GM18519 (cell line): Measurements from ENCODE around the gene ADAMTS16.

Source experiments
- ATAC-seq: cut with Tn5 transposase; IDR thresholded peaks from one replicate; pipeline ENCODE4 v1.9.1; 2021; ENCODE audit warnings: mild to moderate bottlenecking, moderate library complexity; ENCODE audit not compliant: unreplicated experiment, low FRiP score

The ADAMTS16 gene

DNA sequence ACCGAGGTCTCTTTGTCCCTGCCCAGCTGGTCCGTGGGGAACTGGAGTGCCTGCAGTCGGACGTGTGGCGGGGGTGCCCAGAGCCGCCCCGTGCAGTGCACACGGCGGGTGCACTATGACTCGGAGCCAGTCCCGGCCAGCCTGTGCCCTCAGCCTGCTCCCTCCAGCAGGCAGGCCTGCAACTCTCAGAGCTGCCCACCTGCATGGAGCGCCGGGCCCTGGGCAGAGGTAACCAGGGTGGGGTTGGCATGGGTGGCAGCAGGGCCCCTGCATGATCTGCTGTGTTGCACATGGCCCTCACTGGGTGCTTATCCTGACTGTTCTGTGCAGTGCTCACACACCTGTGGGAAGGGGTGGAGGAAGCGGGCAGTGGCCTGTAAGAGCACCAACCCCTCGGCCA lies 163.1 kb downstream of the ADAMTS16 start:
- no peak for ATAC-seq

DNA sequence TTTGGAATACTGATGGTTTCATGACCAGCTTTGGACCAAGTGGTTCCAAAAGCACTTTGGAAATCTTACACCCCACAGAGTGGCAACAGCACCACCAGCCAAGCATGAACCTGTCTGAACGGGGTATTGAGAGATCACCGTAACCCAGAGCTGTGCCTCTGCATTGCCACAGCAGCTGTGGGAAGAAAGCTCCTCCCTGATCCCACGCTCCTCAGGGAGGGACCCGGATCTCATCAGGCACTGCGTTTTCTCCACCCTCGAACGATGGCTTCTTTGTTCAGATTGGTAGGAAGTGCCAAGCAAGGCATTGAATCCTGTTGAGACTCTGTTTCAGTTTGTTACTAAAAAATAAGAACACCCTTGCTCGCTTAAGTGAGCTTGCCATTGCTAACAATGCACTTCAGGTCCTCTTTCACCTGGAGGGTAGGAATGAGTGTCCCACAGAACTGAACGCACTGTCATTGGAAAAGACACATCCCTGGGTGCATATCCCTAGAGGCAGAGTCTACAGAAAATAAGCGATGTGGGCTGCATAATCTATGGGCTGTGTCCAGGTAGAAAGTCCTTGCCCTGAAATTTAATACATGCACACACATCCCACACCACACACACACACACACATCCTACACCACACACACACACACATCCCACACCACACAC lies 164.4 kb downstream of the ADAMTS16 start:
- no peak for ATAC-seq

DNA sequence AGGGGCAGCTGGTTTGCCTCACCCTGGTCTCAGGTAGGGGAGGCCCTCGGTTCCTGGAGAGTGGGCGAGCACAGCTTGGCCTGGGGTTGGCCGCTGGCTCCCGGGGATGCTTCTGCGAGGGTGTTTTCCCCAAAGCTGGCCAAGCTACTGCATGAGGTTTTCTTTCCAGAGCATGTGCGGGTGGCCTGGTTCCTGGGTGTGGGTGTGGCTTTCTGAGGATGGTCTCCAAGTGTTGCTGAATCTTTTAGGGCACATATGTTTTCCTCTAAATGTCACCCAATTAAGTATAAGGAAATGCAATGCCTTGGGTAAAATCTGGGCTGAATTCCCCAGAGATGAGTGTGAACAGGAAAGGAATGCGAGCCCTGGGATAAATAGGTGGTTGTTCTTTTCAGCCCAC lies 166.6 kb downstream of the ADAMTS16 start:
- no peak for ATAC-seq

DNA sequence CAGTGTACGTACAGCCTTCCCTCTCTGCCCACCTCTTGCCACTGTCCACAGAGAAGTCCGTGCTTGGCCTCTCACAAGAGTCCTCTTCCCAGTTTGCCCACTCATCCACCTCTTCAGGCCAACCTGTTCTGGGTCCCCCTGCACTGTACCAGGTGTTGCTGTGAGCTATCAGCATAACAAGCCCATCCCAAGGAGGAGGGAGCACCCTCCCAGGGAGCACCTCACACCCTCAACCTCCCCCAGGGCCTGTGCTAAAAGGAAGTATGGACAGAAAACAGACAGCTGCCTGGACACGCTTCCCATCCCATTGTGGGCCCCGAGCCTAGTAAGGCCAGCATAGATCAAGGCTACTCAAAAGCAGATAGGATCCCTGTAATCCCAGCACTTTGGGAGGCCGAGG lies 168.2 kb downstream of the ADAMTS16 start:
- no peak for ATAC-seq

DNA sequence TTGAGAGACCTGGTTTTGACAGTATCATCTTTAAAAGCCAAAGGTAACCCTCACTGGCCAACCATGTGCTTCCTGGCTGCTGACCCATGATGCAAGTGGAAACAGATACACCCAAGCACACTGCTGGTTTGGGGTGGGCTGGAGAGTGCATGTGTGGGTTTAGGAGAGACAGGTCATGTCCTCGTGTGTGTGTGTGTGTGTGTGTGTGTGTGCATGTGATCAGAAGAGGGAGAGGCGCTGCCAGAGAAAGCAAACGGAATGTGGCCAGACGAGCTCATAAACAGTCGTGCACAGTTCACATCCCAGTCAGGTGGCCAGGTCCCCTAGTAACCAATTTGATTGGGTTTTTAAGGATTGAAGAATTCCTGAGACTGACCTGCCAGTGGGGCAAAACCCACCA lies 169.5 kb downstream of the ADAMTS16 start:
- no peak for ATAC-seq

DNA sequence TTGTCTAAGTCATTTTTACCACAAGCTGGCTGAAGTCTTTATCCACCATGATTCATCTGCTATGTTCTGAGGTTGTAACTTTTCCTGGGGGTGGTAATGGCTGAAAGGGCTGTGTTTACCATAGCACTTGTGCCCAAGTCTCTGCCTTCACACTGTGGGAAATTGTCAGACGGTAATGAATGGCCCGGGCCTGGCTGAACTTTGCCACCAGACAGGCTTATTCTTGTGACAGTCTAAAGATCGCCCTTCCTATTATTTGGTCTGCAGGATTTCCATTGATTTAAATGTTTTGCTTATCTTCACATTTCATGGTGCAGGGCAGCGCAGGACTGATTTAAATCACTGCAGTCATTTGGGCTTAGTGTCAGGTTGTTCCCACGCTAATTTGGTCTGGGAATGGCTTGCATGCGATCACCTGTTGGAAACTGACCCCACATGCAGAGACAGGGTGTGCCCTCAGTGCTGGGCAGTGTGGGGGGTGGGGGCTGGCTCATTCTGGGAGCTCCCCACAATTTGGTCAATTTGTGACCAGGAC lies 173.0 kb downstream of the ADAMTS16 start:
- no peak for ATAC-seq

DNA sequence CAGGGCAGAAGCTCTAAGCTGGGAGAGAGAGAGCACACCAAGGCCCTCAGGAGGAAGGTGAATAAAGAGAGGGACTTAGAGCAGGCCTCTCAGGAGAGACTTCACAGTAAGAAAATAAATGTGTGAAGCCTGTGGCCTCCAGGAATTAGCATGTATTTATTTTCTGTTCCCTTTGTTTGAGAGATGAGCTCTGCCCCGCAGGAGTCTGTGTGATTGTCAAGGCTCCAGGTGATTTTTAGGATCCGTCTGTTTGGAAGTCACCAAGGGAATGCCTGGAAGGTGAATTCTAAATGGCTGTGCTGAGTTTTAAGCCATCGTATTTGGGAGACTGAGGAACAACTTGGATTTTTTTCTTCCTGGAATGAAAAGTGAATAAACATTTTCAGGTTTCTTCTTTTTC lies 174.0 kb downstream of the ADAMTS16 start:
- no peak for ATAC-seq

DNA sequence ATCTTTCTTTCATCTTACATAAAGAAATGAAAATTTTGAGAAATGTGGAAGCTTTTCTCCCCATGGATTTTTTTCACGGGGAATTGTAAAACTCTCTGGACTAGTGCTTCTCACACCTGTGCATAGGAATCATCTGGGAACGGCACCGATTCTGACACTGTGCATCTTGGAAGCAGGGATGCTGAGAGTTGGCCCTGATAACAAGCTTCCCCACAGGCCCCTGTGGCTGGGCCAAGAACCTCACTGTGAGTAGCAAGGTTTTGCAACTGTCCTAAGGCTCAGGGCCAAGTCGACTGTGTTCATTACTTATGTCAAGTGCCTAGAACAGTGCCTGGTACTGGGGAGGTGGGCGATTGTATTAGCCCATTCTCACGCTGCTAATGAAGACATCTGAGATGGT lies 174.5 kb downstream of the ADAMTS16 start:
- no peak for ATAC-seq

DNA sequence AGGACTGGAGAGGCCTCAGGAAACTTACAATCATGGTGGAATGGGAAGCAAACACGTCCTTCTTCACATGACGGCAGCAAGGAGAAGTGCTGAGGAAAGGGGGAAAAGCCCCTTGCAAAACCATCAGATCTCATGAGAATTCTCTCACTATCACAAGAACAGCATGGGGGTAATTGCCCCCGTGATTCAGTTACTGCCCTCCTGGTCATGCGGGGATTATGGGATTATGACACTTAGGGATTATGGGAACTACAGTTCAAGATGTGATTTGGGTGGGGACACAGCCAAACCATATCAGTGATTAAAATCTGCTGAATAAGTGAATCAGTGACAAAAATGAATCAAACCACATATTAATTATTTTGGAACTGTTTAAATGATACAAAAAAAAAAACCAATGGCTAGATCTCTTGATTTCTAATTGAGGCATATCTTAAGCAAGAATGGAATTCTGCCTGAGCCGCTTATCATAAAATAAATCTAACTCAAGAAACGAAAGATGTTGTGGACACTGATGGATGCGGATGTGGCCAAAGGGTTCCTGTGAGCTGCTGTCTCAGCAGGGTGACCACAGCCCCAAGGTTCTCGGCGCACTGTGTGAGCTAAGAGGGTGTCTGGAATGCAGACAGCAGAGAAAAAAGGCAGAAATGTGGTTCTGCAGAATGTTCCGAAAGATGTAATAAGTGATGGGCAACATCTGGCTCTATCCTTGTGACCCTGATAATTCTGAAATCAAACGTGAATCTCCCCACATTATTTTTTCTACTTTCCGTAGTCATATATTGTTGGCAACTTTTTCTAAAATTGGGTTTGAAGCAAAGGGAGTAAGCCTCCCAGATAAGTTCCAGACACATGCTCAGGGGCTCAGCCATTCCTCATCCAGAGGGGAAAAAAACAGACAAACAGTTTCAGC lies 175.2 kb downstream of the ADAMTS16 start:
- ATAC-seq, result no peak

DNA sequence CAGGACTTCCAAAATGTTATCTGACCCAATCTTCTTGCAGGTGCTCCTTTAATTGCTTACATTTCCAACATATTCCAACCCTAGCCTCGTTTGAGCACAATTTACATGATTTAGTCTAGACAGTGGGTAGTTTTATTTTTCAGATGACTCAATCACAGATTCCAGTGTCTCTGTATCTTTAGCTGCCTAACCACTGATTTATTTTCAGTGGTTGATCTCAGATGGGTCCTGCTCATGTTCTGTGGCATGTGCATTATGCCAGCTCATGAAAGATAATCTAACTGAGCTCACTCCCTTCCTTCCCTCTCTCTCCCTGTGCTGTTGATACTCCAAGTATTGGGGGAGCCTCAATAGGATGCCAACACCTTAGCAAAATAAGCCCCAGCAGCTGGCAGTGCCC lies 176.2 kb downstream of the ADAMTS16 start:
- no peak for ATAC-seq

DNA sequence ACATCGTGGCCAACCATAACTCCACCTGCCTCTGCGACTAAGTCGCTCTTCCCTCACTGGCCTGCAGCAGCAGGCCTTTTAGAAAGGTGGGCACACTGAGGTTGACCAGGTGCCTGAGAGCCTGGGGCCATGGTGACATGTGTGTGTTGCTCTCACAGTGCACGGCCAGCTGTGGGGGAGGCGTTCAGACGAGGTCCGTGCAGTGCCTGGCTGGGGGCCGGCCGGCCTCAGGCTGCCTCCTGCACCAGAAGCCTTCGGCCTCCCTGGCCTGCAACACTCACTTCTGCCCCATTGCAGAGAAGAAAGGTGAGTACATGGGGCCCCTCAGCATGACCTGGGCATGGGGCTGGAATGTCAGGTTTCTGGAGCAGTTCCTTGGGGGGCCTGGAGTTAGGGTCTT lies 177.8 kb downstream of the ADAMTS16 start:
- ATAC-seq, result no peak

DNA sequence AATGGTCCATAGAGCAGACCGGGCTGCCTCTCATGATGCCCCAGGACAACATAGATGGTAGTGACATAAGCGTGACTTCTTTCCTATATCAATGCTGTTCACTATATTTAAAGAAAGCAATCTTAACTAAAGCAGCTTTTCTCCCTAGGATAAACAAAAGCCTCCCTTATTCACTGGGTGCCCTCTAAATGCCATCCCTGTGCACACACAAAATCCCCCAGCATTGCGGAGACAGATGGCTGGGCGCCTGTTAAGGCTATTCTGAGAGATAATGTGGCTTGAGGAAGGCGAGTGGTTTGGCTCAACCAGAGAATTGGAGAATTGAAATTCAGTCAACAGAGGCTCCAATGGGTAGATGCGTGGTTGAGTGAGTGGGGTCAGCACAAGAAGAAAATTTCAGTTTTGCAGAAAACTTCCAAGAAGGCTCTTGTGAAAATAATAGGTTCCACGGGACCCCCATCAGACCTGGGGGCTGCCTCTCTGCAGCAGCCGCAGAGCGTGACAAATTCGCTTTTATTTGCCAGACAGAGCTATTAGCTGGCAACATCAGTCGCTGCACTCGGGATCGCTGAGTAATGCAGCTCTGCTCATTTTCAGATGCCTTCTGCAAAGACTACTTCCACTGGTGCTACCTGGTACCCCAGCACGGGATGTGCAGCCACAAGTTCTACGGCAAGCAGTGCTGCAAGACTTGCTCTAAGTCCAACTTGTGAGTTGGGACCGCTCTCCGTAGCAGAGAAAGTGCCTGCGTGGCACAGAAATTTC lies 178.5 kb downstream of the ADAMTS16 start:
- ATAC-seq, result no peak

DNA sequence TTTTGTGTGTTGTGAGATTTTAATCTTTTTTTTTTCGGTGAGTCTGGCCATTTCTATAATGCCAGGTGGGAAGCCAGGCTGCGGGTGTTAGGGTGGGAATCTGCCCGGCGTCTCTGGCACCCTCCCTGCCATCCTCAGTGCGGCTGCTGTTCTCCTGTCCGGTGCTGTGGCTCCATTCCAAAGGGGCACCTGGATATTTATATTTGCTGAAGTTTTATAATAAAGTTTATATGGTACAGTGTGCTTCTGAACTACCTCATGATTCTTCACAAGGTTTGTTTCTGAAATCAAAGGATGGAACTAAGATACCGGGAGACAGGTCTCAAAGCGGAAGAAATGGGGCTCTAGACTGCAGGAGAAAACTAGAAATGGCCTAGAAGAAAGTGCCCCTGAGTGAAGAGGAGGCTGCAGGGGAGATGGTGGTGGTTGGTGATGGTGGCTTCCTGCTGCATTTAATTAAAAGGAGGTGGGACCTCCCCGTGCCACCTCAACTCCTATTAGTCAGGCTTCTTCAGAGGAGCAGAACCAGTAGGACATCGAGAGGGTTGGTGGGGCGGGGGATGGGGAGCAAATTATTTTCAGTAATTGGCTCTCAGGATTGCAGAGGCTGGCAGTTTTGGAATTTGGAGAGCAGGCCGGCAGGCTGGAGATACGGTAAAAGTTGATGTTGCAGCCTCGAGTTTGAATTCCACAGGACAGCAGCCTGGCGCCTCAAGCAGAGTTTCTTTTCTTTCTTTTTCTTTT lies 180.1 kb downstream of the ADAMTS16 start:
- no peak for ATAC-seq

DNA sequence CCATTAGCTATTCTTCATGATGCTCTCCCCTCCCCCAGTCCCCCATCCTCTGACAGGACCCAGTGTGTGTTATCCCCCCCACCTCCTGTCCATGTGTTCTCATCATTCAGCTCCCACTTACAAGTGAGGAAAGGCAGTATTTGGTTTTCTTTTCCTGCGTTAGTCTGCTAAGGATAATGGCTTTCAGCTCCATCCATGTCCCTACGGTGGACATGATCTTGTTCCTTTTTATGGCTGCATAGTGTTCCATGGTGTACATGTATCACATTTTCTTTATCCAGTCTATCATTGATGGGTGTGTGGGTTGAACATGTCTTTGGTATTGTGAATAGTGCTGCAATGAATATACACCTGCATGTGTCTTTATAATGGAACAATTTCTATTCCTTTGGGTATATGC lies 181.0 kb downstream of the ADAMTS16 start:
- no peak for ATAC-seq

DNA sequence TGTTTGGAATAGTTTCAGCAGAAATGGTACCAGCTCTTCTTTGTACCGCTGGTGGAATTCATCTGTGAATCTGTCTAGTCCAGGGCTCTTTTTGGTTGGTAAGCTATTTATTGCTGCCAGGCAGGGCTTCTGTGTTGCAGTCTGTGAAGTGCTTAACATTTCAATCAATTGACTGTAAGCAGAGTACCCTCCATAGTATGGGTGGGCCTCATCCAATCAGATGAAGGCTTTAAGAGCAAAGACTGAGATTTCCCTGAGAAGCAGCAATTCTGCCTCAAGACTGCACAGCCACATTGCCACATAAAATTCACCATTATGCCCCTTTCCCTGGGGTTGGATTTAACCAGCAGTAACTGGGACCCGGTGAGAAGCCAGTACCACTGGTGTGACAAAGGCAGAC lies 183.4 kb downstream of the ADAMTS16 start:
- no peak for ATAC-seq

DNA sequence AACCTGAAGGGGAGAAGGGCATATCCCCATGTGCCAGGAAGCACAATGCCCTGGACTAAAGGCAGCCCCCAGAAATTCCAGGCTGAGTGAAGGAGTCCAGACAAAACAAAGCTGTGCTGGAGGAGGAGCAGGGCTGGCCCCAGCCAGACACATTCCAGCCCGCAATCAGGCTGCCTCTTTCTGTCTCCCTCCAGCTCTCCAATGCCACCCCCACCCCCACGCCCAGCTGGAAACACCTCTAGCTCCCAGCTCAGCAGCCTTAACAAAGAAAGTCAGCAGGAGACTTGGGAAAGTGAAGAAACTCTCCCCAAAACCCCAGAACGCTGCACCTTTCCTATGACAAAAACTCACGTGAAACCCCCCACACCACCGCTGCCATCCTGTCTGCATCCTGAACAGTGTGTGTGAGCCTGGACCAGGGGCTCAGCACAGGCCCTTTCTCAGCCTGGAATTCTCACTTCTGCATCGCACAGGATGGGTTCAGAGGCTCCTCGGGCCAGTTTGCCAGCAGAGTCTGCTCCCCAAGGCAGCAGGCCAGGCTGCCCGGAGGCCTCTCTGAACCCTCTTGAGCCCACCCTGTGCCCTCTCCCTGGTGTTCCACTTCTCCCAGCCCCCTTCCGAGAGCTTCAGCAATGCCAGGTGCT lies 186.1 kb downstream of the ADAMTS16 start:
- no peak for ATAC-seq

DNA sequence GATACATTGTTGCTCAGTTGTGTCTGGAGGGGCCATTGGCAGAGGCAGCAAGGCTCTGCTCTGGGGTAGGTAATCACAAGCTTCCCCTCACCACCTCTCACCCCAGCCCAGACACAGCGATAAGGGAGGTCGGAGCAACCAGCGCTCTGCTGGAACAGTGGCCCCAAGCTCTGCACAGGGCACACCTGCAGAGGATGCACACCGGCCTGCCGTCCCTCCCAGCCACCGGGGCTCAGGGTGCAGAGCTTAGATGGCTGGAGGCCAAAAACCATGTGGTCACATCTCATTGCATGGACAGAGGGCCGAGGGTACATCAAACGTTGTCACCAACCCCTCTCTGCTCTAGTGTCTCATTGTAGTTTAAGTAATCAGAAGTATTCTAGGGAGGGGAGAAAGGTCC lies 187.0 kb downstream of the ADAMTS16 start:
- ATAC-seq, result no peak

DNA sequence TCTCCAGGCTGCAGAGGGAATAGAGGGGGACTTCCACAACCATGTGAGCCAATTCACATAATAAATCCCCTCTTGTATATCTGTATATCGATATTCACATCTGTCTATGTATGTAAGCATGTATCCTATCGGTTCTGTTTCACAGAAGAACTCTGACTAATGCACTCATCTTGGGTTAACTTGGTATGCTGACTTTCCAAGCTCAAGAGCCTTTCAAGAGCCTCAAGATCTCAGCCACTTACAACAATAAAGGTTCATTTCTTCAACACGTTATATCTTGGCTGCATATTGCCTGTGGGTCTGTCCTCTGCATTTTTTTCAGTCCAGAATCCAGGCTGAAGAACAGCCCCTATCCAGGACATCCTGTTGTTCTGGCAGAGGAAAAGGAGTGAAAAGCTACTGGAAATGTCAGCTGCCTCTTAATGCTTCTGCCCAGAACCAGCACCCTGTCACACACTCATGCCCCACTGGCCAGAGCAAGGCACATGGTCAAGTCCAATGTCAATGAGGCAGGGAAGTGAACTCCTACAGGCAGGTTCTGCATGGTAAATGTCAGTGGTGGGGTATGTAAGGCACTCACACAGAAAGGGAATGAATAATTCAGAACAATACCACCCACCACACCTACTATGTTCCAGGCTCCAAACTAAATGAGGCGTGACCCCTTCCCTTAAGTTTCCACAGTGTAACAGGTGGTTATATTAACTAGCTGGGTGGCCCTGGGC lies 190.8 kb downstream of the ADAMTS16 start:
- no peak for ATAC-seq

DNA sequence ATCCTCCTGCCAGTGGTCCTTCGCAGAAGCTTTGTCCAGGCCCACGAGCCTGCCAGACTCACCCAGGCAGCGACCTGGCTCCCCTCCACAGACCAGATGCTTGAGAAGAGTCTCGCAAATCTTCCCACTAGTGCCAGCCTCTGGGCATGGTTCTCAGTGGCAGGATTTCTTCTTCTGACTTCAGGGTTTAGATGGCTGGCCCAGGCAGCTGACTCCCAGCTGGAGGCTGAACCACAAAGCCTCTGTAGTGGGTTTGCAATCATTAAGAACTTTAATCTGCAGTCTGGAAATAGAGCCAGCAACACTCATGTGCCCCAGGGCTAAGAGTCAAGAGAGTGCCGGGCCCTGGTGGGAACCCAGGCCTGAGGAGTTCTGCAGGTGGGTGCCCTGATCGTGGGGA lies 191.7 kb downstream of the ADAMTS16 start:
- ATAC-seq, result no peak
